Activated T-cell treated with anti-CD3 and anti-CD28 coated beads for 24 hours (primary cell): ENCODE results near the gene CXCR3.
"Not testable (repeated sequence)": the region's sequence is repeated elsewhere in the genome, so short reads cannot be mapped to it uniquely, and the experiment has no call there.

Source experiments
- DNase-seq: peaks from one replicate; pipeline ENCODE4 v3.0.0-alpha.2; 2020; ENCODE audit warnings: low read depth

The CXCR3 gene

DNA sequence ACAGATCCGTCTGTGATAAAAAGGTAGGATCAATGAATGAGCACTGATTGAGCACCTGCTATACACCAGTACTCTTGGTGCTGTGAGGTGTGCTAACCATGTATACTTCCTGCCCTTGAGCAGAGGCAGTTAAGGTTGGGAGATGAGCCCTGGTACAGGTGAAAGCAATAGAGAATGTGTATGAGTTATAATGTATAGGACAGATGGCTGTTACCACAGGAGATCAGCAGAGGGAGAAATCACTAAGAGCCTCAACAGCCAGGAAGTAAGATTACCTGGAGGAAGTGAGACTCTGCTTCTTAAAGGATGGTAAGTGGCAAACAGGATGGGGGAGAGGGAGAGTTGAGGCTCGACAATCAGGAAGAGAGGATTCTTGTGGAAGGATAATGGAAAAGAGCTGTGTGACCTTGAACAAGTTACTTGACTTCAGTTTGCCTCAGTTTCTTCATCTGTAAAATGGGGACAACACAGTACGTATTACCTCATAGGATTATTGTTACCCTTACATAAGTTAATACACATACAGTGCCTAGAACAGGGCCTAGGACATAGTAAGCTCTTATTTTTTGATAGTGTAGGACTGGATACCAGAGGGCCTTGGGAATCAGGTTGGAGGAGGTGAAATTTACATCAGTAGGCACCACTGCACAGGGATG lies 9.1 kb downstream of the CXCR3 start:
- DNase-seq: no peak

DNA sequence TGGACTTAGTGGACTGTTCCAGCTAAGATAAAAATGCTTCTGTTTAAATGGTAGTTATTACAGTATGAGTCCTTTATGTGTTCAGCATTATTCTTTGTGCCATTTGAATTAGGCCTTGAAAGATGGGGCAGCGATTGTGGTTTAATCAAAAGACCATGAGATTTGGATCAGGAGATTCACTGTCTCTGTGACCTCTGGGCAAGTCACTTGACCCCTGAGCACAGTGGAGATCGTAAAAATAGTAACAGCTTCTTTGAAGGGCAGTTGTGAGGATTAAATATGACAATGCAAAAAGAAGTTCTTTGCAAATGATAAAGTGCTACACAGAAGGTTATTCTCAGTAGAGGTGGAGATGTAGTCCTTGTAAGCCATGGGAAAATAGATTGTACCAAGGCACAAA lies 10.8 kb downstream of the CXCR3 start:
- DNase-seq: no peak

DNA sequence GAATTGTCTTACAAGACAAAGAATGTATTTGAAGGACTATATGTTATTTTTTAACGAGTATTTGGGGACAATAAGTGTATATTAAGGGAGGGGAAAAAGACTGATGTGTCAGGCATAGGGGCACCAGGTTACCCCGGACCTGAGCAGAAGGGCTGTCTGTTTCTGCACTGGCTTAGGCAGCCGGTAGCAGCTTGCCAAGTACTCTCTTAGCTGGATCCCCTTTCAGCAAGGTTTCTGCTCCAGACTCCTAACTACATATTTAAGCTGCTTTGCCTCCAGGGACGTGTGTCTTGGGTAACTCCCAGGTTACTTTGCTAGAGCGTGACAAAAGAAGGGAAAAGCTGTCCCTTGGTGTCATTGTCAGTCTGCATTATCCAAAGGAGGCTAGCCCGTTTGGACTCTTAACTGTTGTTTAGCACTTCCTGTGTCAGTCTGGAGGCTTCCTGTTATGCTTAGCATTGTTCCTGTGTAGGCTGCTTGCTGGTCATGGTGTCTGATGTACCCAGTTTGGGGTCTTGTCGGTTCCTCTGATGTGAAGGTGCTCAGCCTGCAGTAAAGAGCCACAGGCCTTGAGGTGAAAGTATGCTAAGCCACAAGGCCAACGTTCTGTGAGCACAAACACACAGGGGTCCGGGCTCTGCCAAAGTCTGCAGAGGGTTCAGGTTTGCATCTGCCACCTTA lies 11.6 kb downstream of the CXCR3 start:
- DNase-seq: no peak

DNA sequence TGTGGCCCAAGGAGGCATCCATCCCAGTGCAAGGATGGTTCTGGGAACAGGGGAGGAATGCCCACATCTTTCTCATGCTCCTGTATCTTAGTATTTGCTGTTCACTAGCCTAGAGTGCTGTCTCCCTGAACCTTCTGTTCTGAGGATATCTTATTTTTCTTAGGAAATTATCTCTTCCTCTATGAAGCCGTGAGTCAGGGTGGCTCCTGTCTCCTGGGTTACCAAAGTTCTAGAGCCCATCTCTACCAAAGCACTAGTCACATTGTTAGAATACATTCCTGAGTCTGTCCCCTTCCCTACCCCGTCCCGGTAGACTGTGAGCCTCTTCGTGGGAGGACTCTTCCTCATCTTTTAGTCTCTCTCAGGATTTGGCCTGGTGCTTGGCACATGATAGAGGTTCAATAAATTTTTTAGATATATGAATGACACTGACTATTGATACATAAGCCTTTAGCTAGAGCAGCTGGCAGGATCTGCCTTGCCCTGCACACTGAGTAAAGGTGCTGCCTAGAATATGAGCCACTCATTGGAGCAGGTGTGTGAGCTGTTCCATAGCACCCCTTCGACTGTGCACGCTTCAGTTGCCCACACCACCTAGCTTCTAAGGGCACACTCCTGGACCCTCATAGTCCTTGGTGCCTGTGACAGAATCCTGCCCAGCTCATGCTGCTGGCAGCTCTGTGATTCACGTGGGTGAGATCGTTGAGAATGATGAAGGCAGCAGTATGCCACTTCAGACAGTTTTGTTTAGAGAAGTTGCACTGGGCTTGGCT lies 13.3 kb downstream of the CXCR3 start:
- no peak for DNase-seq

DNA sequence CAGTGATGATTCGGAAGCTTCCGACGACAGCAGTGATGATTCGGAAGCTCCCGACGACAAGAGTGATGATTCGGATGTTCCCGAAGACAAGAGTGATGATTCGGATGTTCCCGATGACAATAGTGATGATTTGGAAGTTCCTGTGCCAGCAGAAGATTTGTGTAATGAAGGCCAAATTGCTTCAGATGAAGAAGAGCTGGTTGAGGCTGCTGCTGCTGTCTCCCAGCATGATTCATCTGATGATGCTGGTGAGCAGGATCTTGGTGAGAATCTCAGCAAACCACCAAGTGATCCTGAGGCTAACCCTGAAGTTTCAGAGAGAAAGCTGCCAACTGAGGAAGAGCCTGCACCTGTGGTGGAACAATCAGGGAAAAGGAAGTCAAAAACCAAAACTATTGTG lies 14.2 kb downstream of the CXCR3 start:
- no peak for DNase-seq

DNA sequence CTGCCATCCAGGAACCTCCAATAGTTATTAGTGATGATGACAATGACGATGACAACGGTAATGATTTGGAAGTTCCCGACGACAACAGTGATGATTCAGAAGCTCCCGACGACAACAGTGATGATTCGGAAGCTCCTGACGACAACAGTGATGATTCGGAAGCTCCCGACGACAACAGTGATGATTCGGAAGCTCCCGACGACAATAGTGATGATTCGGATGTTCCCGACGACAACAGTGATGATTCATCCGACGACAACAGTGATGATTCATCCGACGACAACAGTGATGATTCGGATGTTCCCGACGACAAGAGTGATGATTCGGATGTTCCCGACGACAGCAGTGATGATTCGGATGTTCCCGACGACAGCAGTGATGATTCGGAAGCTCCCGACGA lies 14.7 kb downstream of the CXCR3 start:
- no peak for DNase-seq

DNA sequence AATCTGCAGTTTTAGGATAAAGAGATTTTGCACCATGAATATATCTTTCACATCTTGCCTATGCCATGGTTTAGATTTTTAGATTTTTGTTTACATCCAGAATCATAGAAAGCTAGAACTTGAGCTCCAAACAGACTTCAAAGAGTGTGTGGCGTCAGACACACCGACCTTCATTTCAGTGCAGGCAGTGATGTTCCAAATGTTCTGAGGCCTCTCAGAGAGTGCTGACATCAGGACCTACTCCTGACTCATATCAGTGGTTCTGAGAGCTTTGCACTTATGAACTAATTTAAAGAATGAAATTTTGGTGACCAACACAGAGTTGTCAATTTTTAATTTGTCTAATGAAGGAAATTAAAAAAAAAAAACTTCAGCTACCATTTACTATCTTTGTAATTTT lies 18.3 kb downstream of the CXCR3 start:
- DNase-seq: no peak

DNA sequence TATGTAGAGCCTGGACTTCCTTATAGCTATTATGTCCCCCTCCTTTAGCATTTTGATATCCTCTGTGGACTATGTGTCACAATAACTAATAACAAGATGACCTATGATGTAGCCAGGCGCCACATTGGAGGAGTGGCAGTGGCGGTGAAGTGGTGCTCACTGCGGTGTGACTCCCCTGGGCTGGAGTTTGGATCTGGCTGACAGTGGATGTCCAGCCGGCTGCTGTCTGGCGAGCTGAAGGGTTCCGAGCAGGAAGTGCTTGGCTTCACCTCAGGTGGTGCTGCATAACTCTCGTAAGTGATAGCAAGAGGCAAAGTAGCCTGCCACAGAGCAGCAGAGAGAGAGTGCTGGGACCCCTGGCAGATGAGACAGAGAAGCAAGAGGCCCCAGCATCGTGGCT lies 25.1 kb downstream of the CXCR3 start:
- DNase-seq: not testable (repeated sequence)

DNA sequence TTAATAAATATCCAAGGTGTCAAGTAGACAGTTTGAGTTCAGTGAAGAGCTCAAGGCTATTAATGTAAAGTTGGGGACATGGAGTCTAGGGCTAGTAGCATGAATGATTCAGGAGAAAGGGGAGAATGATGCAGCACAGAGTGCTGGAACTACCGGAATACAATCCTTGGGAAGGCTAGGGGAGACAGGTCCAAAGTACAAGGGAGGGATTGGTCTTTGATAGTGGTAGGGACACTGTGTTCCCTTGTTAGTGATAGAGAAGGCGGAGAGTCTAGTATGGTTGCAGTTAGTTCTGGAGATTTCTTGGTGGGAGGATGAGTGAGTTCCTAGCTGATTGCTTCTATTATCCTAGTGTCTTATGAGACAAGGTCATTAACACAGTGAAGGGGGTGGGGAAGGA lies 31.4 kb downstream of the CXCR3 start:
- DNase-seq: no peak

DNA sequence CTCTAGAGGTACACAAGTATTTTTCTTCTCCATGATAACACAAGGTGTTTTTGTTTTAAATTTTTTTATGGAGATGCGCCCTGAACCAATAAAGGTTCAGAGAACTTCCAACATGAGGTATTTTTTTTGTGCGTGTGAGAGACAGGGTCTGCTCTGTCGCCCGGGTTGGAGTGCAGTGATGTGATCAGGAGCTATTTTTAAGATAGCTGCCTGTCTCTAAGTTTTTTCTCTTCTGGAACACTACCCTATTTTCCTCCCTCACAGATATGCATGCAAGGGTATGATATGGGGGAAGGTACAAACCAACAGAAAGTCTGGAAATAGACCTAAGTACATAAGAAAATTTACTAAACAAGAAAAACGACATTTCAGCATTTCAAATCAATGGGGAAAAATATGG lies 37.1 kb downstream of the CXCR3 start:
- no peak for DNase-seq

DNA sequence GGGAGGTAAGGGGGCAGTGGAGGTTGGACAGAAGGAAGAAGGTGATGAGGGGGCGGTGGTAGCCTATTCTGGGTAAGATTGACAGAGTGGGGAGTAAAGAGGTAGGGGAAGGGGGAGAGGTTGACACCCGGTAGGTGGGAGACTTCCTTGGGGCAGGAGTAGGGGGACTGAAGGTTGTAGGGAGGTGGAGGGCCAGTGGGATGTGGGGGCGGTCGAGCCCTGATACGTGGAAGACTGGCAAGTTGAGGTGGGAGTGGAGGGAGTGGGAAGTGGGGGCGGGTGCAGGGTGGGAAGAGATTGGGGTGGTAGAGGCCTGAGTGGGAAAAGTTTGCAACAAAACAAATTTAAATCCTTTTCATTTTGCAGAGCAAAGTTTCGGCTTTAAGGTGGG lies 38.3 kb downstream of the CXCR3 start:
- DNase-seq: no peak

DNA sequence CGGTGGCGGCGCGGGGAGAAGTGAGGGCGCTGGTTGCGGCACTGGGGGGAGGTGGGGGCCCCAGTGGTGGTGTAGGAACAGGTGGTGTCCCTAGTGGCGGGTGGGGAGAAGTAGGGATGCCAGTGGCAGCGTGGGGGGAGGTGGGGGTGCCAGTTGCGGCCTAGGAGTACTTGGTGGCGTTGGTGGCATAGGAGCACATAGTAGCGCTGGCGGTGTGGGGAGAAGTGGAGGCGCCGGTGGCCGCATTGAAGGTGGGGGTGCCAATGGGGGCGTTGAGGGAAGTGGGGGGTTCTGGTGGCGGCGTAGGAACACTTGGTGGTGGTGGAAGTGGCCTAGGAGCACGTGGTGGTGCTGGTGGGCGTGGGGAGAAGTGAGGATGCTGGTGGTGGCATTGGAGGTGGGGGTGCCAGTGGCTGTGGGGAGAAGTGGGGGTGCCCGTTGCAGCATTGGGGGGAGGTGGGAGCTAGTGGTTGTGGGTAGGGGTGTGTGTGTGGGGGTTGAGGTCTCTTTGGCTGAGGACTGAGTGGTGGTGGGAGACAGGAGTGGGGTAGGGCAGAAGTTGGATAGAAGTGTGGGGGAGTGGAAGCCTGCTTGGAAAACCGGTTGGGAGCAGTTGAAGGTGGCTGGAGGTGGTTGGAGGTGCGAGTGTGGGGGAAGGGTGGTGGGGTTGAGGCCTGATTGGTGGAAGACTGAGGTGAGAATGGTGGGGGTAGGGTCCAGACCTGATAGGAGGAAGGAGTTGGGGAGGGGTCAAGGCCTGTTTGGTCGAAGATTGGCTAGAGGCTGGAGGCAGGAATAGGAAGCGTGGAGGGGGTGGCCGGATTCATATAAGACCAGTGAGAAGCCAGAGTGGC lies 38.9 kb downstream of the CXCR3 start:
- DNase-seq: no peak

DNA sequence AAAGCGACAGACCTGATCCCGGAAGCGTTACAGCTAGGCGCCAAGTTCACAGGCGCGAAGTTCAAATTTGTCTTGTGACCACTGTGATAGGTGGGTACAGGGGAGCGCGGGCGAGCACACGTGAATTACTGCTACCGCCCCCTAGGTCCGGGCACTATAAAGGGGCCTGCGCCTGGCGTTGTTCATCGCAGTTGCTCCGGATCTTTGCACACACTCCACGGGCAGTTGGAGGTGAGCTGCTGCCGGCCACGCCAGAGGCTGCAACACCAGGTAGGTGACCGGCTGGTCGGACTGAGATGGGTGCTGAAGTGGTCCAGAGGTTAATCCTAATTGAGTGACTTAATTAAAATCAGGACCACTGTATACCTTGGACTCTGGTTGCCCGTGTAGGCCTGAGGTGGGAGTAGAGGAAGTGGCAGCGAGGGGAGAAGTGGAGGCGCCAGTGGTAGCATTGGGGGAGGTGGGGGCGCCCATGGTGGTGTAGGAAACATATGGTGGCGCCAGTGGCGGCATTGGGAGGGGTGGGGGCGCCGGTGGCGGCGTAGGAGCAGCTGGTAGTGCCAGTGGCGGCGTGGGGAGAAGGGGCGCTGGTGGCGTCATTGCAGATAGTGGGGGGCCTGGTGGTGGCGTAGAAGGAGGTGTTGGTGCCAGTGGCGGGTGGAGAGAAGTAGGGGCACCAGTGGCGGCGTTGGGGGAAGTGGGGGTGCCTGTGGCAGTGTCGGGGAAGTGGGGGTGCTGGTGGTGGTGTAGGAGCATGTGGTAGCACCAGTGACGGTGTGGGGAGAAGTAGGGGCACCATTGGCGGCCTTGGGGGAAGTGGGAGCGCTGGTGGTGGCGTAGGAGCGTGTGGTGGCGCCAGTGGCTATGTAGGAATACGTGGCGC lies 39.8 kb downstream of the CXCR3 start, which contains the start of gene GCNA:
GCNA (plus strand) TSS at position 185 of the 883 bp plus-strand sequence. CDS start 2,385 bp downstream, outside the sequence.
- DNase-seq: no peak

DNA sequence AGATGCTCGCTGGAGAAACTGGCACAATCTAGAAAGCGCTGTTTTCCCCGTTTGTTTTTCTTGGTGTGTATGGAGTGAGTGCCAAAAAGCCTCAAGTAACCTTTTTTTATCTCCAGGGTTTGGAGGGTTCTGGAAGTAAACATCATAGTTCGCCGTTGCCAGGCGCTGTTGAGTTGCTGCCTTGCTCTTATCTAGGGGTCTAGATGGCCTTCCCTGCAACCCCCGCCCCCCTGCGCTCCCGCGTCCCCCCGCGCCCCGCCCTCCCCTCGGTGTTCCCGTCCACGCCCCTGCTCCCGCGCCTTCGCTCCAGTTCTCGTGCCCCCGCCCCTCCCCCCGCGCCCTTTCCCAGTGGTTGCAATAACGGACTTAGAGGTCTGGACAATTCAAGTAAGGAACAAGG lies 40.6 kb downstream of the CXCR3 start:
- no peak for DNase-seq

DNA sequence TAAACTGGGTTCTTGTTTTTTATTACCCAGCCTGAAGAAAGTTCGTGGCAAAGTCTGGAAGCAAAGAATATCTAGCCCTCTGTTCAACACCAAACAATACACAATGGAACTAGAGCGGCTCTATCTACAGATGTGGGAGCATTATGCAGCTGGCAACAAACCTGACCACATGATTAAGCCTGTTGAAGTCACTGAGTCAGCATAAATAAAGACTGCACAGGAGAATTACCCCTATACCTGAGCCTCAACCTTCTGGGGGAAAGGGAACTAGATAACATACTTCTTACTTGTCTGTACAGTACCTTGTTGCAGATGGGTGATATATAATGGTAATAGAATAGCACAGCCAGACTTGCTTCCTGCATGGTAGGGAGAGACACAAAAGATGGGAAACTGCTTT lies 44.7 kb downstream of the CXCR3 start:
- no peak for DNase-seq

DNA sequence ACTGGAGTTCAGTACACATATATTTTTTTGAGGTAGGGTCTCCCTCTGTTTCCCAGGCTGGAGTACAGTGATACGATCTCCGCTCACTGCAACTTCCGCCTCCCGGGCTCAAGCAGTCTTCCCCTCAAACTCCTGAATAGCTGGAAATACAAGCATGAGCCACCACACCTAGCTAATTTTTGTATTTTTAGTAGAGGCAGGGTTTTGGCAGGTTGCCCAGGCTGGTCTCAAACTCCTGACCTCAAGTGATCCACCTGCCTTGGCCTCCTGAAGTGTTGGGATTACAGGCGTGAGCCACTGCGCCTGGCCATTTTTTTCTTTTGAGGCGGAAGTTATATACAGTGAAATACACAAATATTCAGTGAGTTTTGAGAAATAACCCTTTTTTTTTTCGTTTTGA lies 46.9 kb downstream of the CXCR3 start:
- DNase-seq: not testable (repeated sequence)
